GM21737 (cell line): ENCODE data around the gene TPRX2.
"Not testable (repeated sequence)": the region's sequence is repeated elsewhere in the genome, so short reads cannot be mapped to it uniquely, and the experiment has no call there.

Source experiments
- ATAC-seq: cut with Tn5 transposase; IDR thresholded peaks from one replicate; pipeline ENCODE4 v1.9.1; 2021; ENCODE audit warnings: mild to moderate bottlenecking, moderate library complexity; ENCODE audit not compliant: unreplicated experiment

TPRX2 gene, protein sequence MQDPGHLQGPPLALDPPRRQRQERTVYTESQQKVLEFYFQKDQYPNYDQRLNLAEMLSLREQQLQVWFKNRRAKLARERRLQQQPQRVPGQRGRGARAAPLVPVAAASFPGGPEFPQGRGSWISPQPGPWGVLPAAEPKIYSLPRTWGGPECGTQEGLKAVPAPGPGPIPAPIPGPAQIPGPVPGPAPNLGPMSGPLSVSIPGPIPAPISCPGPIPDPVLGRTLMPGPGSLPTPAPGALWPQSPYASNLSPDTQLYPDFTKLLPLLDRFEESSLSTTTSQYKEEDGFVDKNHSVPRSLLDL

DNA sequence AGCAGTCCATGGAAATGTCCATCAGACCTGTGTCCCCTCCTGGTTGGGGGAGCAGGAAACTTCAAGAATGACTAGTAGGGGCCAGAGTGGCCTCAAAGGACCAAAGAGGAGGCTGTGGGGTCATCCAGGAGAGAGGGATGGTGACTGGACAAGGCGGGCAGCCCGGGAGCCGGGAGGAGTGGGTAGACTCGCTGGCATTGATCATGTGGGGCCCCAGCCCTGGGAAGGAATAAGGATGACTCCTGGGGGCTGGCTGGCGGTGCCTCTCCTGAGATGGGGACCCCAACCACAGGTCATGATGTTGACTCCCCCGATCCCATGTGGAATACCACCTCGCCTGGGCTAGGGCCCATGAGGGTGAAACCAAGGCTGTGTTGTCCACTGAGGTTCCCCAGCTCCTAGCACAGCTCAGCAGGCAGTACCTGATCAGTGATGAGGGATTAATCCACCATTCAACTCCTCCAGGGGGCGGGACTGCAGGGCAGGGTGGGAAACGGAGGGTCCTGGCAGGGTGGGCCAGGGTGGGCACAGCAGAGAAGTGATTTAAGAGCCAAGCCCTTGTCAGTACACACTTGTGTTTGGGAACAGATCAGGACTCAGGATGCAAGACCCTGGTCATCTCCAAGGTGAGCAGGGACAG is at the start of gene TPRX2:
TPRX2 (plus strand) TSS at position 590 of the 640 bp plus-strand sequence; CDS start at position 602, 12 bp downstream.
- ATAC-seq = not testable (repeated sequence)

DNA sequence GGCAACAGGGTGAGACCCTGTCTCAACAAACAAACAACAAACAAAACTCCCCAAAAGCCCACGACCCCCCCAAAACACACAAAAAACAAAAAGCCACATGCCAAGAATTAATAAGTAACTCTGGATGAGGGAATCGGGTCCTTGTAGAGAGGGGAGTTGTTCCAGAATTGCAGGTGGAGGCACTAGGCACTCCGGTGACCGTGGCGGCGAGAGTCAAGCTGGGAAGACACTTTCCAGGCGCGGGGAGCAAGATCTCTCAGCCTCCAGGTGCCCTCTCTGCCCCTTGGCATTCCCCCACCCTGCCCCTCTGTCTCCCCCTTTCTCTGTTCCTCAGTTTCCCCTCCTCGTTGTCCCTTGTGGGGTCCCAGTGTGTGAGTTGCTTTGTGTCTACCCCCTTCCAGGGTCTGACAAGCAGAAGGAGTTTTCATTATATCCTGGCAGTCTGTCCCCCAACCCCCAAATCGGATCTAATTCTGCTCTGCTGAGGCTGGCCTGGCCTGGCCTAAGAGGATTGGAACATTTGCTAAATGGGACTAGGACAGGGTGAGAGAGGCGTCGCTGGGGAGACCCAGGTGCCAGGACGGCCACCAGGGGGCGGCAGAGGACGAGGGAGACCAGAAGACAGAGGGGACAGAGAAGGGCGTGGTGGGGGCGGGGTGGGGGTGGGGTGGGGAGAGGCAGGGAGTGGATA is 45.6 kb upstream of the TPRX2 start:
- no peak for ATAC-seq

DNA sequence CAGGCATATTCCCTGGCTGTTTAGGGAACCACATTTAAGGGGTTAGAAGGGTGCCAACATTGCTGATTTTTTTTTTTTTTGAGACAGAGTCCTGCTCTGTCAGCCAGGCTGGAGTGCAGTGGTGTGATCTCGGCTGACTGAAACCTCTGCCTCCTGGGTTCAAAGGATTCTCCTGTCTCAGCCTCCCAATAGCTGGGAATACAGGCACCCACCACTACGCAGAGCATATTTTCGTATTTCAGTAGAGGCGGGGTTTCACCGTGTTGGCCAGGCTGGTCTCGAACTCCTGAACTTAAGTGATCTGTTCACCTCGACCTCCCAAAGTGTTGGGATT is 45.1 kb upstream of the TPRX2 start:
- ATAC-seq = no peak

DNA sequence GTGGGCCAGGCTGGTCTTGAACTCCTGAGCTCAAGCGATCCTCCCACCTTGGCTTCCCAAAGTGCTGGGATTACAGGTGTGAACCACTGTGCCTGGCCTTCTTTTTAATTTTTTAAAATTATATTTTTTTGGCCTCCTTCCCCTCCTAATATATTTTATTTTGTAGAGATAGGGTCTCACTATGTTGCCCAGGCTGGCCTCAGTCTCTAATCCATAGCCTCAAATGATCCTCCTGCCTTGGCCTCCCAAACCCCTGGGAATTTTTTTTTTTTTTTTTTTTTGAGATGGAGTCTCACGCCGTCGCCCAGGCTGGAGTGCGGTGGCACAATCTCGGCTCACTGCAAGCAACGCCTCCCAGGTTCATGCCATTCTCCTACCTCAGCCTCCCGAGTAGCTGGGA is 42.8 kb upstream of the TPRX2 start:
- not testable (repeated sequence) for ATAC-seq

DNA sequence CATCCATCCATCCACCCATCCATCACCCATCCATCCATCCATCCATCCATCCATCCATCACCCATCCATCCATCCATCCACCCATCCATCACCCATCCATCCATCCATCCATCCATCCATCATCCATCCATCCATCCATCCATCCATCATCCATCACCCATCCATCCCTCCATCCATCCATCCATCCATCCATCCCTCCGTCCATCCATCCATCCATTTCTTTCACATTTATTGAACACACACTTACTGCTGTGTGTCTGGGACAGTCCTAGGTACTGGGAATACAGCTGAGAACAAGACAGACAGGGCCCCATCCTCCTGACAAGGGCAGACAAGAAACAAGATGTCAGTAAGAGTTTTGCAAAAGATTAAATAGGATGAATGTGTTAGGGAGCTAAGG is 40.8 kb upstream of the TPRX2 start:
- ATAC-seq = not testable (repeated sequence)

DNA sequence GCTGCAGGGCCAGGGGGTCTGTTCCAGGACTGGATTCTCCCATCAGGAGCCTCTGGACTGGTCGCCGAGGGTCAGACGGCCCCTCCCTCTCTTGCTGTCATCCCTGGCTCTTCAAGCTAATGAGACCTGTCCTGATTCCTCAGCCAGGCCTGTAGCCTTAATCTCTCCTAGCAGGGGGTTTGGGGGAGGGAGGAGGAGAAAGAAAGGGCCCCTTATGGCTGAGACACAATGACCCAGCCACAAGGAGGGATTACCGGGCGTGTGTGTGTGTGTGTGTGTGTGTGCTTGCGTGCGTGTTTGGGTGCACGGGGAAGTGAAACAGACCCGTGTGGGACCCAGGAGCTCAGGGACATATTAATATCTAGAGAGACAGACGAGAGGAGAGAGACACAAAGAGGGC is 39.2 kb upstream of the TPRX2 start:
- no peak for ATAC-seq

DNA sequence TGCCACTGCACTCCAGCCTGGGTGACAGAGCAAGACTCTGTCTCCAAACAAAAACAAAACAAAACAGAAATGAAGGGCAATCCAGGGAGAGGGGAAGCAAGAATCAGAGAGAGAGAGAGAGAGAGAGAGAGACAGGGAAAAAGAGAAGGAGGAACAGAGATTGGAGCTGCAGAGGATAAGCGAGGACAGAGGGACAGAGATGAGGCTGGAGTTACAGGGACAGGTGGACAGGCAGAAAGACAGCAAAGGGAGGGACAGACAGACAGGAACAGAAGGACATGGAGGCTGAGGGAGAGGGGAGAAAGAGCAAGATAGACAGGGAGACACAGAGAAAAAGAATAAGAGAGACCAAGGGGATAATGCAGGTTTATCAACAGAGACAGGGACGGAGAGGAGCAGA is 38.6 kb upstream of the TPRX2 start:
- ATAC-seq = no peak

DNA sequence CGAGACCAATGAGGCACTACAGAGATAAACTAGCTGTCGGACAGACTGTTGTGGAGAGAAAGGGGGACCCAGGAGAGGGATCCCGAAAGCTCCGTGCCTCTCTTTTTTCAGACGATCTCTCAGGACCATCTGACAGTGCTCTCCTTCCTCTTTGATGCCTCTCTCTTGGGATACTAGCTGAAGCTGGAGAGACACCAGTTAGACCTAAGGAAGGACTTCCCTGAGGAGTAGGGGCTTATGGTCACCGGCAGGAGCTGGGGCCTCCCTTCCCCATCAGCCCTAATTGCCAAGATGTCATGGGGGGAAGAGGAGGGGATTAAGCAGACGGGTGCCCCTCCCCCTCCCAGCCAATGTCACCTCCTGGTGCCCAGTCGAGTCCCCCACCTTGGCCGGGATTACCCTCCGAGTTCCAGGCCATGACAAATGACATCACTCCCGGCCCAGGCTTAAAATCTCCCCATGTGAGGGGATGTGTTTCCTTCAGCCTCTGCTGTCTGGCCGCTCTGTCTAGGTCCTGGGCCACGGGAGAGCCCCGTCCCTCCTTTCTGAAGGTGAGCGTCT is 37.5 kb upstream of the TPRX2 start, which contains the start of gene CRX:
CRX (plus strand) TSS at position 478 of the 561 bp plus-strand sequence. CDS start 12,507 bp downstream, outside the sequence.
- ATAC-seq = no peak

DNA sequence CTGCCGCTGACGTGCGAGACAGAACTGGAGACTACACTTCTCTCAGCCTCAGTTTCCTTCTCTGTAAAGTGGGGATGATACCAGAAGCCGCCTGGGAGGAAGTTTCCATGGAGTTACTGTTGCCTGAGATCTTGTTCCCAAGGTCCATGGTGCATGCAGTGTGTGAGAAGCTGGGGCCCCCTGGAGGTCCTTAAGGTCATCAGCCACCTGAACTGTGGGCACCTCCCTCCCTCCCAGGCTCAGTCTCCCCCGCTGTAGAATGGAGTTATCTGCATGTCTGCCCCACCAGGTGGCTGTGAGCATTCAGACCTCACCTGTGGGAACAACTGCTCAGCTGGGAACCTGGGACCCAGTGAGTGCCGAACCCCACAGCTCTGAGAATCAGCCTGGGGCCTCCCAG is 34.6 kb upstream of the TPRX2 start:
- no peak for ATAC-seq

DNA sequence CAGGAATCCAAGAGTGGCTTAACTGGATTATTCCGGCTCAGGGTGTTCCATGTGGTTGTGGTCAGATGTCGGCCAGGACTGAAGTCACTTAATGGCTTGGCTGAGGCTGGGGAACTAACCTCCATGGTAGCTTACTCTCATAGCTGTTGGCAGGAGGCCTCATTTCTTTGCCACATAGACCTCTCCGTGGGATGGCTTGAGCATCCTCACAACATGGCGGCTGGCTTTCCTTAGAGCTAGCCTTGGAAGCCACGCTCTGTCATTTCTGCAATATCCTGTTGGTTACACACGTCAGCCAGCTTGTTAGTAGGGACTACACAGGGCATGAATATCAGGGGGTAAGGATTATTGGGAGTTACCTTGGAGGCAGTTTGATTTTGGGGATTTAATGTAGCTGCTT is 32.2 kb upstream of the TPRX2 start:
- no peak for ATAC-seq

DNA sequence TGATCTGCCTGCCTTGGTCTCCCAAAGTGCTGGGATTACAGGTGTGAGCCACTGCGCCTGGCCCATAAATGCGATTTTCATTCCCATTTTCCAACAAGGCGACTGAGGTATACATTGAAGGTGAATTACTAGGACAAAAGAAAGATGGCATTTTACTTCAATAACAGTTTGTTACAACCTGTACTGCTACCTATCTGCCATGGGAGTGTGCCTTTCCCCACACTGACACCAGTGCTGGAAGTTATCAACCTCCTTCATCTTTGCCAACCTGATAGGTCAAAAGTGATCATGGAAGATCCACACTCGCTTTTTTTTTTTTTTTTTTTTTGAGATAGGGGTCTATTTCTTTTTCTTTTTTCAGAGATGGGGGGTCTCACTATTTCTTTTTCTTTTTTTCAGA is 26.3 kb upstream of the TPRX2 start:
- ATAC-seq = no peak

DNA sequence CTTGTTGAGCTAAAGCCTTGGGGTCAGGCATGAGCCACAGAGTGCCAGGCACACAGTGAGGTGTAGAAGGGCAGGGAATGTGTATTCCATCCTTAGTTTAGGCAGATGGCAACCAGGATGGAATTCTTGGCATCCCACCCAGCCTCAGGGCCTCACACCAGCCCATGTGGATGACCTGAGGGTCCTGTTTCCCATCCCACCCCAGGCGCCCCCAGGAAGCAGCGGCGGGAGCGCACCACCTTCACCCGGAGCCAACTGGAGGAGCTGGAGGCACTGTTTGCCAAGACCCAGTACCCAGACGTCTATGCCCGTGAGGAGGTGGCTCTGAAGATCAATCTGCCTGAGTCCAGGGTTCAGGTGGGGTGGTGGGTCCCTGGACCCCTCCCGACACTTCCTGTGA is 23.0 kb upstream of the TPRX2 start:
- no peak for ATAC-seq

DNA sequence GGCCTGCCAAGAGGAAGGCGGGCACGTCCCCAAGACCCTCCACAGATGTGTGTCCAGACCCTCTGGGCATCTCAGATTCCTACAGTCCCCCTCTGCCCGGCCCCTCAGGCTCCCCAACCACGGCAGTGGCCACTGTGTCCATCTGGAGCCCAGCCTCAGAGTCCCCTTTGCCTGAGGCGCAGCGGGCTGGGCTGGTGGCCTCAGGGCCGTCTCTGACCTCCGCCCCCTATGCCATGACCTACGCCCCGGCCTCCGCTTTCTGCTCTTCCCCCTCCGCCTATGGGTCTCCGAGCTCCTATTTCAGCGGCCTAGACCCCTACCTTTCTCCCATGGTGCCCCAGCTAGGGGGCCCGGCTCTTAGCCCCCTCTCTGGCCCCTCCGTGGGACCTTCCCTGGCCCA is 19.6 kb upstream of the TPRX2 start:
- ATAC-seq = no peak

DNA sequence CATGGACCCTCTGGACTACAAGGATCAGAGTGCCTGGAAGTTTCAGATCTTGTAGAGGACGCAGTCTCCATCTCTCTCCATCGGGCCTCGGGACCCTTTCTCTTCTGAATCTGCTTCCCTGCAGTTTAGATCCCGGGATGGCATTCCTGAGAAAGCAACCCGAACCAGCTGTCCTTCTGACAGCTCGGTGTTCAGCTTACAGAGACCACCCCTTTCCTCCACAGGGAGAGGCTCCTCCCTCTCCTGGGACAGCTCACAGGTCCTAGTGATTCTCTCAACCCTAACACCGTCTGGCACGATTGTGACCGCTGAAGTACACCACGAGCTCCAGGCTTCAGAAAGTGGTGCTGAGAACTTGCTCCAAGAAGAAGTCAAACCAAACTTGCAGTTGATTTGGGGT is 19.1 kb upstream of the TPRX2 start:
- no peak for ATAC-seq

DNA sequence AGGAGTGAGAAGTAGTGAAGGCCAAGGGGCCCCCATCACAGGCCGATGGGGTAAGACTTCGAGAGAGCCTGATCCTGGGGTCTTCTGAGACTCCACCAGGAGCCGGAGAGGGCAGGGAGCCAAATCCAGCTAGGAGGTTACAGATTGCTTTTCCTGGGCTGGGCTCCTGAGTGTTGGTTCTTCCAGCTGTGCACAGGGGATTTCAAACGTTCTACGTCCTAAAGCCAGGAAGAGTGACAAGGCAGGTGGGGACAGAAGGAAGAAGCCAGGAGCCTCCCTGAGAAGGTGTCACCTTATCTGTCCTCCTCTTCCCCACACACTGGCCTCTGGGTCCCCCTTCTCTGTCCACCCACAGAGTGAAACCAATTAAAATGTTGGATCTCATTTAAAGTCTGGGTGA is 16.1 kb upstream of the TPRX2 start:
- no peak for ATAC-seq

DNA sequence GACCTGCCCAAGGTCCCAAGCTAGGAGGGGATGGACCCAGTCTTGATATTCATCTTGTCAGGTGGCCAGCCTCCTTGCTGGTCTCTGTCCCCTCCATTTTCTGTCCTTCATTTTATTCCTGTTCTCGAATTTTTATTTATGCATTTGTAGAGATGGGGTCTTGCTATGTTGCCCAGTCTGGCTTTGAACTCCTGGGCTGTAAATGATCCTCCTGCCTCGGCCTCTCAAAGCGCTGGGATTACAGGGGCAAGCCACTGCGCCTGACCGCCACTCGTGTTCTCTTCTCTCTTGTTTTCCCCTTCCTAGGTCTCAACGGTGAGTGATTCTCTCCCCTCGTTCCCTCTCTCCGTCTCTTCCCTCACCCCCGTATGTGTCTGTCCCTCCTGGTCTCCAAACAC is 10.6 kb upstream of the TPRX2 start:
- no peak for ATAC-seq

DNA sequence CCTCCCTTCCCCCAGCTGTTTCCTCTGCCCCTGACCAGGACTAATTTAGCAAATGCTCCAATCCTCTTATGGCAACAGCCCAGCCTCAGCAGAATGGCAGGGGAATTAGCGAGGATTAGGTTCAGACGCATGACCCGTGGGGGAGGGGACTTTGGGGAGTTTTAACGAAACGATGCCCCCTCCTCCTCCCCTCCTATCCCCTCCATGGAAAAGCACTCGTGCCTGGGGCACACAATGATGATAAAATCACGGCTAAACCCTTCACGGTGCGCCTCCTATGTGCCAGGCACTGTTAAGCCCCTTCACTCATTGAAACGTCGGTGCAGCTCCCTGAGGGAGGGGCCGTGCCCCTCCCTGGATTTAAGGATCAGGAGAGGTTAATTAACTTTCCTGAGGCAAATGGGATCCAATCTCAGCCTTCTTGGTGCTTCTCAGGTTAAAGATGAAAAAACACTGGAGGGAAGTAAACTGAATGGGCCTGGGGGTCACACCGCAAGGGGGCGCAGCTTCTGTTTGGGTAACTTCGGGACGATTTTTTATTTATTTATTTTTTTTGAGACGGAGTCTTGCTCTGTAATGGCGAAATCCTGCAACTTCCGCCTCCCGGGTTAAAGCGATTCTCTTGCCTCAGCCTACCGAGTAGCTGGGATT is 10.1 kb upstream of the TPRX2 start:
- ATAC-seq = no peak

DNA sequence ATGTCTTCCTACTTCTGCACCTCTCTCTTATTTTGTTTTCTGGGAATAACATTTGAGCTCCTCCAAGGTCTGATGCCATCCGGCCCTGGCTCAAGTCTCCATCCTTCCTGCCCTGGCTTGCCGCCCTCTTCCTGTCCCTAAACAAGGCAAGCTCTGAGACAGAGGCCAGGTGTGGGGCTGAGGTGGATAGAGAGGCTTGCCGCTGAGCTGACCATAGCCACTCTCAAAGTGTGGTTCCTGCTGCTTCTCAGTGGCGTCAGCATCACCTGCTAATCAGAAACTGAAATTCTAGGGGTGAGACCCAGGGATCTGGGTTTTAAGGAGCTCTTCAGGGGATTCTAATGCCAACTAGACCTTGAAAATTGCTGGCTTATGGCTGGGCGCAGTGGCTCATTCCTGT is 6.0 kb upstream of the TPRX2 start:
- no peak for ATAC-seq

DNA sequence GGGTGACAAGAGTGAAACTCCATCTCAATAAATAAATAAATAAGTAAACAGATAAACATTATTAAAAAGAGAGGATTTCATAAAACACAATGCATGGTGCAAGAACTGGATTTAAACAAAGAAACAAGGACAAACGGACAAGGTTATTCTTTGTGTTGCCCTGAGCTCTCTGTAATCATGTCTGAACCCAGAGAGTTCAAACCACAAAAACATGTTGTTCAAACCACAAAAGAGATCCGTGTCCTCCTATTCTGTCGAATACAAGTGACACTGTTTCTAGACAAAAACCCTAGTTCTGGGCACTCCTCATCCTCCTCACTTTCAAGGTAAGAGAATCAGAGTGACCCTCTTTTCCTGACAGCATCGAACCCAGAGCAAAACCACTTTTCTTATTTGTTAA is 4.6 kb upstream of the TPRX2 start:
- ATAC-seq = no peak

DNA sequence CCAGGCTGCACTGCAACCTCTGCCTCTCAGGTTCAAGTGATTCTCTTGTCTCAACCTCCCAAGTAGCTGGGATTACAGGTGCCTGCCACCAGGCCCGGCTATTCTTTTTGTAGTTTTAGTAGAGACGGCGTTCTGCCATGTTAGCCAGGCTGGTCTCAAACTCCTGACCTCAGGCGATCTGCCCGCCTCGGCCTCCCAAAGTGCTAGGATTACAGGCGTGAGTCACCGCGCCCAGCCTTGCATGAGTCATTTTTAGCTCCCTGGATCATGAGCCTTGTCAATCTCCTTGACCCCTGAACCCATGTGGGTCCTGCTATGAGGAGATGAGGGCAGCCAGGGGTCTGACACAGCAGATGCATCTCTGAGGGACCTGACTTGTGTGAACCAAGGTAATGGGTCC is 804 bp upstream of the TPRX2 start:
- ATAC-seq = not testable (repeated sequence)

DNA sequence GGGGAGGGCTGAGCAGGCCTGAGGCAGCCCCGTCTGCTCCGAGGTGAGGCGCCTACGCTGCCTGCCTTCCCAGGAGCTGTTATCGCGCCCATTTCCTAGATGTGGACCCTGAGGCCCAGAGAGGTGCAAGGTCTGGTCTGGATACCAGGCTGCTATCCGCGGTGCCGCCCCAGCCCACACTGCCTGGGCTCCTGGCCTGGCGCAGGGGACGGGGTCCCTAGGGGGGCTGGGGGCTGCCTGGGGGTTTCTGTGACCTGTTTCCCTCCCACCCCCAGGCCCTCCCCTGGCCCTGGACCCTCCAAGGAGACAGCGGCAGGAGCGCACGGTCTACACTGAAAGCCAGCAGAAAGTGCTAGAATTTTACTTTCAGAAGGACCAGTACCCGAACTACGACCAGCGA is 803 bp downstream of the TPRX2 start:
- ATAC-seq = not testable (repeated sequence)
